HepG2 (cell line): ENCODE data around the gene COPA. TPM values are rescaled to one million over a fixed set of nuclear protein-coding genes. Genes with fewer than 3 reads are reported as not detected.

Experiments used
- ARNTL ChIP-seq: sonication (generic); formaldehyde crosslinking; IDR thresholded peaks from 2 replicates; pipeline ENCODE4 v1.4.0; 2020; ENCODE audit warnings: mild to moderate bottlenecking, missing genetic modification reagents
- ATAD3A ChIP-seq: sonication (generic); formaldehyde crosslinking; IDR thresholded peaks from 2 replicates; pipeline ENCODE4 v1.4.0; 2020; ENCODE audit warnings: missing genetic modification reagents
- ATF7-NPFF ChIP-seq: sonication (generic); formaldehyde crosslinking; IDR thresholded peaks from 2 replicates; pipeline ENCODE4 v1.8.1; 2023; ENCODE audit warnings: mild to moderate bottlenecking, low read depth, missing genetic modification reagents, moderate library complexity
- E2F1 ChIP-seq: sonication (generic); formaldehyde crosslinking; IDR thresholded peaks from 2 replicates; pipeline ENCODE4 v1.5.0; 2020; ENCODE audit warnings: missing genetic modification reagents
- GABPB1 ChIP-seq: IDR thresholded peaks from 2 replicates; pipeline ENCODE4 v1.6.1; 2016; ENCODE audit warnings: mild to moderate bottlenecking, missing genetic modification reagents, moderate library complexity, missing compliant biosample characterization
- GMEB1 ChIP-seq: sonication (generic); formaldehyde crosslinking; IDR thresholded peaks from 2 replicates; pipeline ENCODE4 v1.5.1; 2020; ENCODE audit warnings: missing genetic modification reagents, mild to moderate bottlenecking, borderline replicate concordance
- HNRNPH1 ChIP-seq: fragments of 200-400 bp; formaldehyde crosslinking; optimal IDR thresholded peaks from 2 replicates; pipeline ENCODE3; 2017; ENCODE audit warnings: mild to moderate bottlenecking, low read depth, low read length
- LCORL ChIP-seq, 2 experiments: fragments of 450-650 bp in 1 of 2; sonication (generic) in 1 of 2; formaldehyde crosslinking in 1 of 2; IDR thresholded peaks; 2 replicates each; pipeline versions ENCODE4 v1.5.0 to v1.6.1; 2017 to 2020; ENCODE audit warnings: antibody characterized with exemption in 1 of 2, missing genetic modification reagents in 1 of 2
- MZF1 ChIP-seq: sonication (generic); formaldehyde crosslinking; IDR thresholded peaks from 2 replicates; pipeline ENCODE4 v1.8.1; 2023; ENCODE audit warnings: mild to moderate bottlenecking, missing genetic modification reagents, borderline replicate concordance
- RFXAP ChIP-seq: sonication (generic); formaldehyde crosslinking; IDR thresholded peaks from 2 replicates; pipeline ENCODE4 v1.4.0; 2020; ENCODE audit warnings: missing genetic modification reagents, borderline replicate concordance
- SIX4 ChIP-seq: sonication (generic); formaldehyde crosslinking; IDR thresholded peaks from 2 replicates; pipeline ENCODE4 v1.4.0; 2020; ENCODE audit warnings: missing genetic modification reagents
- SOX5 ChIP-seq: IDR thresholded peaks from 2 replicates; pipeline ENCODE4 v1.6.1; 2016; ENCODE audit warnings: borderline replicate concordance
- SP1 ChIP-seq, 2 experiments: fragments of 450-650 bp in 1 of 2; sonication (generic) in 1 of 2; formaldehyde crosslinking in 1 of 2; IDR thresholded peaks; 2 replicates each; pipeline versions ENCODE4 v1.4.0 to v1.6.1; 2016 to 2020; ENCODE audit warnings: missing genetic modification reagents in 1 of 2
- SP140L ChIP-seq: sonication (generic); formaldehyde crosslinking; IDR thresholded peaks from 2 replicates; pipeline ENCODE4 v1.4.0; 2020; ENCODE audit warnings: missing genetic modification reagents, borderline replicate concordance
- SPEN ChIP-seq: sonication (generic); formaldehyde crosslinking; IDR thresholded peaks from 2 replicates; pipeline ENCODE4 v1.5.1; 2020; ENCODE audit warnings: low read depth, mild to moderate bottlenecking, missing genetic modification reagents
- ZNF317 ChIP-seq: sonication (generic); formaldehyde crosslinking; IDR thresholded peaks from 2 replicates; pipeline ENCODE4 v1.5.0; 2020; ENCODE audit warnings: mild to moderate bottlenecking, missing genetic modification reagents
- ZNF446 ChIP-seq: sonication (generic); formaldehyde crosslinking; IDR thresholded peaks from 2 replicates; pipeline ENCODE4 v1.5.0; 2020; ENCODE audit warnings: mild to moderate bottlenecking, missing genetic modification reagents
- ZNF501 ChIP-seq: sonication (generic); formaldehyde crosslinking; IDR thresholded peaks from 2 replicates; pipeline ENCODE4 v1.5.1; 2020; ENCODE audit warnings: mild to moderate bottlenecking, moderate library complexity, missing genetic modification reagents
- ZNF761 ChIP-seq: sonication (generic); formaldehyde crosslinking; conservative IDR thresholded peaks from 2 replicates; pipeline ENCODE4 v1.4.0; 2020; ENCODE audit warnings: mild to moderate bottlenecking, missing genetic modification reagents
- polyA plus RNA-seq, 8 experiments: library from polyadenylated mRNA; depleted of rRNA in 3 of 8; stranded (reverse) in 7 of 8; unstranded in 1 of 8; fragments of >200 nt; fragmentation: Illumina TruSeq in 4 of 8; extraction: Trizol in 4 of 8; gene quantifications; 2 replicates each; pipeline versions ENCODE4 v1.2.1 to v1.2.3, GENCODE V29; 2011 to 2016; ENCODE audit warnings: low read depth in 4 of 8, missing spikeins in 1 of 8, mixed read lengths in 1 of 8; ENCODE audit not compliant: insufficient read depth in 1 of 8
- total RNA-seq, 5 experiments: library from RNA; depleted of rRNA; stranded (reverse); fragments of >200 nt; fragmentation: Illumina TruSeq; extraction: Trizol; gene quantifications; 2 replicates each; pipeline ENCODE4 v1.2.3, GENCODE V29; 2016; ENCODE audit warnings: low read depth in 1 of 5
- TF ChIP-seq, protein P1 (sequence below): sonication (generic); formaldehyde crosslinking; IDR thresholded peaks from 2 replicates; pipeline ENCODE4 v1.4.0; 2020; ENCODE audit warnings: mild to moderate bottlenecking, missing genetic modification reagents
- TF ChIP-seq, protein P2 (sequence below): sonication (generic); formaldehyde crosslinking; IDR thresholded peaks from 2 replicates; pipeline ENCODE4 v1.9.0; 2021; ENCODE audit warnings: missing genetic modification reagents, mild to moderate bottlenecking, borderline replicate concordance

The COPA gene
- total and polyA plus RNA-seq, 2 of the 13 experiments (the other 11 are each of a cell fraction or from before 2014, with no cell fraction given), result 160 to 197 TPM

DNA sequence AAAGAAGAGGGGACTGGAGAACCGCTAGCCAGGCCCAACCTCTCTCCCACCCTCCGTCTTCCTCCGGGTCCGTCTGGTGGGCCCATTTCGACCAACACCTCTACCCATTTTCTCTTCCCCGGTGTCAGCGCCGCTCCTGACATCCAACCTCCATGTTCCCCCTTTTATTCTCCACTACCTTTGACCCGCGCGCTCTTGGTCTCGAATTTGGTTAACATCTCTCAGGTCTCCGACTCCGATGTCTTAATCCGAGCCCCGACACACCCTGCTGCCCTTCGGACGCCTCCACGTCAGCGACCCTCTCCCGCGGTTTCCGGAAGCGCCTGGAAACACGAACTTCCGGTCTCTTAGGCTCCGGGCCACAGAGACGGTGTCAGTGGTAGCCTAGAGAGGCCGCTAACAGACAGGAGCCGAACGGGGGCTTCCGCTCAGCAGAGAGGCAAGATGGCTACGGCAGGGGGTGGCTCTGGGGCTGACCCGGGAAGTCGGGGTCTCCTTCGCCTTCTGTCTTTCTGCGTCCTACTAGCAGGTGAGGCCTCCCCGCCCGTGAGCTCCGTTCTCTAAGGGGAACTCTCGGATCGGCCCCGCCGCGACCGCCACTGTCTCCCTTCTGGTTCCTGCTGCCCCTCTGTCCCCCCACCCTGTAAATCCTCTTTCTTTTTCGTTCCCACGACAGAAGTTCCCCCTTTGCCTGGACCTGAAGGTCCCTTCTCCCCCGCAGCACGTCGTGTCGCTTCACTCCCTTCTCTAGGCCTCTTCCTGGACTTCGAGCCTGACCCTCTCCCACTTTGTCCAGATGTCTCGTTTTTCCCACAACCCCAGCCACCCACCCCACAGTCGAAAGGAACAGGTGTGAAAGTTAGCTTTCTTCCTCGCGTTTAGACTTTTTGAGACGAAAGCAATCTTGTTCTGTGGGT, at the start of gene COPA, which contains the start of gene NCSTN (continued):
- TF ChIP-seq ZNF317 (CRISPR knock-in tag), result 0 out of 2 replicates have a peak, but pooled peaks have one; percentile 63
- TF ChIP-seq GMEB1 (CRISPR knock-in tag), result peak; percentile 69; the same call in 1 of the 2 replicates
- TF ChIP-seq SOX5 (CRISPR knock-in tag), result peak; percentile 22; the same call in 1 of the 2 replicates
- peak; percentile 50; the same call in 1 of the 2 replicates for TF ChIP-seq ZNF446
- TF ChIP-seq SPEN, result peak; percentile 92
- TF ChIP-seq SP140L (CRISPR knock-in tag), result 0 out of 2 replicates have a peak, but pooled peaks have one; percentile 40
- 0 out of 2 replicates have a peak, but pooled peaks have one; percentile 43 for TF ChIP-seq ARNTL (CRISPR knock-in tag)
- no peak for TF ChIP-seq E2F1
- TF ChIP-seq GABPB1, result peak; percentile 99
- TF ChIP-seq ZNF501 (CRISPR knock-in tag), result peak; percentile 85
- no peak for TF ChIP-seq MZF1
- no peak for TF ChIP-seq LCORL (IDR thresholded peaks at IDR 0.05)
- peak; percentile 70 for TF ChIP-seq LCORL (CRISPR knock-in tag; IDR thresholded peaks at IDR 0.05)
- 0 out of 2 replicates have a peak, but pooled peaks have one; percentile 13 for TF ChIP-seq SIX4 (CRISPR knock-in tag)
- no peak for TF ChIP-seq ATAD3A
- TF ChIP-seq, protein P1, sequence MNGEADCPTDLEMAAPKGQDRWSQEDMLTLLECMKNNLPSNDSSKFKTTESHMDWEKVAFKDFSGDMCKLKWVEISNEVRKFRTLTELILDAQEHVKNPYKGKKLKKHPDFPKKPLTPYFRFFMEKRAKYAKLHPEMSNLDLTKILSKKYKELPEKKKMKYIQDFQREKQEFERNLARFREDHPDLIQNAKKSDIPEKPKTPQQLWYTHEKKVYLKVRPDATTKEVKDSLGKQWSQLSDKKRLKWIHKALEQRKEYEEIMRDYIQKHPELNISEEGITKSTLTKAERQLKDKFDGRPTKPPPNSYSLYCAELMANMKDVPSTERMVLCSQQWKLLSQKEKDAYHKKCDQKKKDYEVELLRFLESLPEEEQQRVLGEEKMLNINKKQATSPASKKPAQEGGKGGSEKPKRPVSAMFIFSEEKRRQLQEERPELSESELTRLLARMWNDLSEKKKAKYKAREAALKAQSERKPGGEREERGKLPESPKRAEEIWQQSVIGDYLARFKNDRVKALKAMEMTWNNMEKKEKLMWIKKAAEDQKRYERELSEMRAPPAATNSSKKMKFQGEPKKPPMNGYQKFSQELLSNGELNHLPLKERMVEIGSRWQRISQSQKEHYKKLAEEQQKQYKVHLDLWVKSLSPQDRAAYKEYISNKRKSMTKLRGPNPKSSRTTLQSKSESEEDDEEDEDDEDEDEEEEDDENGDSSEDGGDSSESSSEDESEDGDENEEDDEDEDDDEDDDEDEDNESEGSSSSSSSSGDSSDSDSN (CRISPR knock-in tag), result peak; percentile 49; the same call in 1 of the 2 replicates
- TF ChIP-seq SP1 (IDR thresholded peaks at IDR 0.05), result no peak
- no peak for TF ChIP-seq SP1 (CRISPR knock-in tag; IDR thresholded peaks at IDR 0.05)
- TF ChIP-seq RFXAP (CRISPR knock-in tag), result no peak
- TF ChIP-seq ZNF761, result peak; percentile 40; the same call in 1 of the 2 replicates
- peak; percentile 29; the same call in 1 of the 2 replicates for TF ChIP-seq ATF7-NPFF (CRISPR knock-in tag)
- TF ChIP-seq, protein P2, sequence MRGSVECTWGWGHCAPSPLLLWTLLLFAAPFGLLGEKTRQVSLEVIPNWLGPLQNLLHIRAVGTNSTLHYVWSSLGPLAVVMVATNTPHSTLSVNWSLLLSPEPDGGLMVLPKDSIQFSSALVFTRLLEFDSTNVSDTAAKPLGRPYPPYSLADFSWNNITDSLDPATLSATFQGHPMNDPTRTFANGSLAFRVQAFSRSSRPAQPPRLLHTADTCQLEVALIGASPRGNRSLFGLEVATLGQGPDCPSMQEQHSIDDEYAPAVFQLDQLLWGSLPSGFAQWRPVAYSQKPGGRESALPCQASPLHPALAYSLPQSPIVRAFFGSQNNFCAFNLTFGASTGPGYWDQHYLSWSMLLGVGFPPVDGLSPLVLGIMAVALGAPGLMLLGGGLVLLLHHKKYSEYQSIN (CRISPR knock-in tag), result no peak
- TF ChIP-seq HNRNPH1, result no peak
